Measurements from ENCODE around the gene OR5I1.
"Not testable (repeated sequence)": the region's sequence is repeated elsewhere in the genome, so short reads cannot be mapped to it uniquely, and the experiment has no call there.

The OR5I1 gene

GRCh38 chr11:55936300-55936699 lies at the start of gene OR5I1:
OR5I1 (minus strand) TSS chr11:55936400; CDS start chr11:55936400, 0 bp downstream.
- DNase-seq = no peak

DNA sequence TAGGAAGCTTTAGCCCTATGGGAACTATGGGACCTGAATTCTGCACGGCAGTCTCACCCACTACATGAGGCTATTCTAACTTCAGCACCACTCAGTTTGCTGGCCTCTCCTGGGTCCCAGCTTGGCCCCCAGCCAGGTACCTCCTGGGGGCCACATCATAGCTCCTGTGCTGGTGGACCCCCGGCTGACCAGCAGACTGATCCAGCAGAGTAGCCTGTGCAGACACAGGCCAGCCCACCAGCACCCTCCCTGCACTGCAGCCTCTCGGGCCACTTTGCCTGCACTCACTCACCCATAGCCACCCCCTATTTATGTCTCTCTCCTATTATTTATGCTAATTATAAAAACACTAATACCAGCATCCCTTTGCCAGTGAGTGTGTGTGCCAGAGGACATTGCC lies 34.7 kb upstream of the OR5I1 start:
- DNase-seq = no peak

DNA sequence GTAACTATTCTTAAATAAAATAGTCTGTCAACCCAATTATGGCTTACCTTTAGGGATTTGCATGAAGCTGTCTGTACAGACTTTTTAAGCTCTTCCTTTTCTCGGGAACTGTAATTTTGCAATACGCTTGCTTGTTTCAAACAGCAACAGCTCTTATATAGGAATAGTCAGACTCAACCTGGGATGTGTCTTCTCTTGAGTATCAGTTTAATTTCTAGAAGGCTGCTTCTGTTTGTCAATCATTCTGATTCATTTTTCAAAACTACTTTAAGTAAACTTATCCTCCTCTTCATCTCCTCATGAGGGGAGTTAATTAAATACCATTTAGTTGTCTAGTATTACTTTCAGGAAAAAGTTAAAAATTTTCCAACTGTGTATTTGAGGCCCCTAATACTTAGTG lies 33.6 kb upstream of the OR5I1 start, which contains the start of gene OR10AG1:
Gene OR10AG1 (minus strand): TSS at position 101 of the 400 bp plus-strand sequence. CDS start 38 bp downstream, at position 63.
- no peak for DNase-seq

DNA sequence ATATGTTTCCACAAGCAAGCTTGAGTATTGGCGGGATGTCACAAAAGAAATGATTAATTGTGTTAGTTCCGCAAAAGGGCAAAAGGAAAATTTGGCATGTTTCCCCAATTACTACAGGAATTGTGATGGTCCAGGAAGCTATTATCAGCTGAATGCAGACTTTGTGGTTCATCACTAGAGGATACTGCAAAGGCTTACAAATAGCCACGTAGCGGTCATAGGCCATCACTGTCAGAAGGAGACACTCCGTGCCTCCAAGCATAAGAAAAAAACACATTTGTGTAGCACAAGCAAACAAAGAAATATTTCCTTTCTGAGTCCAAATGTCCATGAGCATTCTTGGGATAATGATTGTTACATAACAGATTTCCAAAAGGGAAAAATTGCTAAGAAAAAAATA lies 31.7 kb upstream of the OR5I1 start:
- no peak for DNase-seq

DNA sequence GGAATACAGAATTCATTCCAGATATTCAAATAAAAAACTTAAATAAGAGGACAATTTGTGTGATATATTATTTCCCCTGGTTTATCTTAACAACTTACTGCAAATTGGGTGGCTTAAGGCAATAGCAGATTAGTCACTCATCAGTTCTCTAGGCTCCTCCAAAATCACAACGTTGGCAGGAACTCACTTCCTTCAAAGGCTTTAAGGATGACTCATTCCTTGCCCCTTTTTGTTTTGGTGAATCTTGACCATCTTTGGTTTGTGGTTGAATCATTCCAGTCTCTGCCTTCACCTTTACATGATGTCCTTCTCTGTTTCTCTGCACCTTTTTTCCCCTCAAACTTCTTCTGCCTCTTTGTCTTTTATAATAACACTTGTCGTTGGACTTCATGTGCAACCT lies 30.2 kb upstream of the OR5I1 start:
- no peak for DNase-seq

DNA sequence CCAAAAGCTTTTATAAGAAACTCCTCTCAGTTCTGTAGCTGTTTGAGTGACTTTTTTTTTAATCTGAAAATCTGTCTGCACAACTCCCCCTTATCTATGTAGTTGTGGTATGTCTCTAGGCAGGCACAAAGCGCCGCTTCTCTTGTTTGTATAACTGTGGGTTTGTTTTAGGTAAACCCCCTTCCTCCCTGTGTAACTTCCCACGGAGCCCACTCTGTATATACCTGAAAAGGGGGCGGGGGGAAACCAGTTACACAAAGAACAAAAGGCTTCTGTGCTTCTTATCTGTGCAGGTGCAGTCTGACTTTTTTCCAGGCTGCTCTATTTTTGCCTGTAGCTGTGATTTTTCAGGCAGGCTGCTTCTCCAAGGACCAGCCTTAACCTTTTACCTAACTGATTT lies 20.3 kb upstream of the OR5I1 start:
- DNase-seq = no peak

- DNase-seq = no peak
These were observed 13.1 kb upstream of the OR5I1 start for GRCh38 chr11:55949330-55949729.

DNA sequence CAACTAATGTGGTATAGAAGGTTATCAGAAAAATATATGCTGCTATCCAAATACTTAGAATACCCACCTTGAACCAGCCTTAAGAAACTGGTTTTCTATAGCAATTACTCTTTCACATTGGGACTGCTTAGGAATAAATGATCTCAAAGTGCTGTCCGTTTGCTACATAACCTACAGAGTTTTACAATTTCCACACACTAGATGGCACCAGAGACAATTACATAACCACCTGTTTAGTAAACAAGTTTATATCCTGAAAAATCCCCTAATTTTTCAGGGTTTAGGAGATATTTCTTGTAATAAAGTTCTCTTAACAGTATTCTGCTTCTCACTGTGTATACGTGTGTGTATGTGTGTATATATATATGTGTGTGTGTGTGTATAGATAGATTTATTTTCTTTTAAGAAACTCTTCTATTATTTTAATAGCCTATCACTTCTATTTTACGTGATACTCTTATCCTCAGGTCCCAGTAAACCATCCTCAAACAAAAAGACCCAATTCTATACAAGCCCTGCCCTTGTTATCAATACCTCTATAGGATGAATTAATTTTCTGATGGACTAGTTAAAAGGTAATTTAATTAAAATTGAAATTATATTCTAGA lies 6.7 kb upstream of the OR5I1 start:
- DNase-seq = no peak

DNA sequence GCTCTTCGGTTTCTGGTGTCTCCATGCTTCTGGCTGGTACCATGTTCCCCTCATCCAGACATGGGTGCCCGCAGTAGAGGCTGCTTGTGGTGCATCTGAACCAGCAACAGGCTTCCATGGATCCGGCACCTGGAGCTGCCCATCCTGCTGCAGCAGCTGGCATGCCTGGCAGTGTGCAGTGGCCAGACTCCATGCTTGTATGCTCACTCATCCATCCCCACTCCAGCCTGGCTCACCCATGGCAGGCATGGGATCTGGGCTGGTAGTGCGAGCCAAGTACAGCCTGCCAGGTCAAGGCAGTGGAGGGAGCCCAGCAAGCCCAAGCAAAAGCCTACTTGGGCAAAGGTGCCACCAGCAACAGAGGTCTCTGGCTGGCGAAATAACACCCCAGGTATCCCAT lies 15.7 kb downstream of the OR5I1 start:
- no peak for DNase-seq

GRCh38 chr11:55914482-55914881 lies 21.7 kb downstream of the OR5I1 start, which contains the start of gene OR5W2:
OR5W2 (minus strand) TSS chr11:55914582; CDS start chr11:55914582, 0 bp downstream.
- no peak for DNase-seq

DNA sequence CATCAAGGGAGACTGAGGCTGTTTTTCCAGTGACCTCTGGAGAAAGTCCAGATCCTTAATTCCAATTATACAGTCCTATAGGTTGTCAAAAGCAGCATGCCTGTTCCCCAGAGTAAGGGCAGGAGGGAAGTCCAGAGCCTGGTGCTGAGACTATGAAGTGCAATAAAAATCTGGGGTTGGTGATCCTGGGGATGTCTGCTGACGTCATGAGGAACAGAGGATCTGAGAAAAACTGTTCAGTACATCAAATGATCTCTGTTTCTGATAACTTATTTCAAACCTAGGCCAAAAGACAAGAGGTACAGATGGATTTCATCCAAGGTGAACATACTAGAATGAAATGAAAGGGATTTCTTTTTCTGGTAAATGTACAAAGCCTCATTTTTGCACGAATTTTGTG lies 33.9 kb downstream of the OR5I1 start:
- DNase-seq = no peak

GRCh38 chr11:55895216-55895615 lies 41.0 kb downstream of the OR5I1 start:
- DNase-seq = no peak

- not testable (repeated sequence) for DNase-seq
These were observed 50.7 kb downstream of the OR5I1 start for GRCh38 chr11:55885481-55885880.
